NCI-H146 treated with DMSO at 0.1 percent for 48 hours (cell line): ENCODE data around the gene C1orf53.
"Not testable (repeated sequence)": the region's sequence is repeated elsewhere in the genome, so short reads cannot be mapped to it uniquely, and the experiment has no call there.

Source experiments
- DNase-seq: peaks from one replicate; lab custom pipeline; 2025; ENCODE audit not compliant: unreplicated experiment; lab: John Stamatoyannopoulos, UW

Gene C1orf53

DNA sequence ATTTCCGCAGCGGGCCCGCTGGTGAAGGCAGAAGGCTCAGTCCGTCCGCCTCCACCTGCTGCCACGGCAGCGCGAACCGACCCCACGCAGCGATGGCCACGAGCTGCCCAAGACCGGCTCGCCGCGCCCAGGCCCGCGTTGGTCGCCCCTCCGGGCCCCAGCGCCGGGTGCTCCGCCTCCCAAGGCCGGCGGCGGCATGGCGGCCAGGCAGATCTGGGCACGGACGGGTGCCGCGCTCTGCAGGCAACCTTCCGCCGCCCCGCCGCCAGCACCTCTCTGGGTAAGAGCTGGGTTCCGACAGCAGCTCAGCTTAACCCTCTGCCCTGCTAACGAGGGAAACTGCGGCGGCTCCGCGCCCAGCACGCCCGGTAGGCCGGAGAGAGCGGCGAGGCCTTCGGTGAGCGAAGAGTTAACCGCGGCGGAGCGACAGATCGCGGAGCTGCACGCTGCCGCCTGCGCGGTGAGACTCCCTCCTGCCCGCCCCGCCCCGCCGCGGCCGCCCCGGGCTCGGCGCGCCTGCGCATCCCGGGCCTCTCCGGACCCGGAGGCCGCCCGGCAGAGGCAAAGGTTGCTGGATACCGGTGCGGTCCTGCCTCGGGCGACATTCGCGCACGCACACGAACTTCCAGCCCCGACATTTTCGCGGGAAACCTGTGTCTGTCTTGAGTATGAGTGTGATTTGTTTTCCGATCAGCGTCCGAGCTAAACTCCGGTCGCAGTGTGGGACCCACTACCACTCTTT is at the start of gene C1orf53:
TSS of gene C1orf53 (plus strand) at position 177 of the 742 bp plus-strand sequence. CDS start at position 197, 20 bp downstream.
- DNase-seq: peak; percentile 65

- DNase-seq: not testable (repeated sequence)
These were observed 46.7 kb upstream of the C1orf53 start for GRCh38 chr1:197855751-197856150.

- no peak for DNase-seq
These were observed 45.0 kb upstream of the C1orf53 start for GRCh38 chr1:197857477-197857876.

GRCh38 chr1:197859024-197859423 is 43.4 kb upstream of the C1orf53 start:
- DNase-seq: no peak

GRCh38 chr1:197862221-197862620 is 40.2 kb upstream of the C1orf53 start:
- no peak for DNase-seq

- no peak for DNase-seq
These were observed 39.8 kb upstream of the C1orf53 start for GRCh38 chr1:197862671-197863070.

DNA sequence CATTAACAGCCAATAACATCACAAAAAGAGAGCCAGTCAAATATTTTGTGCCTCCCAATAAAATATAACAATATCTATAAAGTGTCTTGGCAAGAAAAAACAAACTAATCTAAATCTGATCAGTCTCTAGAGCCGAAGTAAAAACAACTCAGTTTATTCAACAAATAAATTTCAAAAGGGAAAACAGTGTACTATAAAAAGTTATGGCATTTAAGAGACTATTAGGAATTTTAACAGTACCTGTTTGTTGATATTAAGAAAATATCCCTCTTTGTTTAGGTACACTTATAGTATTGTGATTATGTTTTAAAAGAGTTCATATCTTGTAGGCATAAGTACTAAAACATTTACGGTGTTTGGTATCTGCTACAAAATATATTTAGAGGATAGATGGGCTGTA is 36.6 kb upstream of the C1orf53 start:
- DNase-seq: no peak

GRCh38 chr1:197868751-197869489 is 33.5 kb upstream of the C1orf53 start:
- DNase-seq: no peak

DNA sequence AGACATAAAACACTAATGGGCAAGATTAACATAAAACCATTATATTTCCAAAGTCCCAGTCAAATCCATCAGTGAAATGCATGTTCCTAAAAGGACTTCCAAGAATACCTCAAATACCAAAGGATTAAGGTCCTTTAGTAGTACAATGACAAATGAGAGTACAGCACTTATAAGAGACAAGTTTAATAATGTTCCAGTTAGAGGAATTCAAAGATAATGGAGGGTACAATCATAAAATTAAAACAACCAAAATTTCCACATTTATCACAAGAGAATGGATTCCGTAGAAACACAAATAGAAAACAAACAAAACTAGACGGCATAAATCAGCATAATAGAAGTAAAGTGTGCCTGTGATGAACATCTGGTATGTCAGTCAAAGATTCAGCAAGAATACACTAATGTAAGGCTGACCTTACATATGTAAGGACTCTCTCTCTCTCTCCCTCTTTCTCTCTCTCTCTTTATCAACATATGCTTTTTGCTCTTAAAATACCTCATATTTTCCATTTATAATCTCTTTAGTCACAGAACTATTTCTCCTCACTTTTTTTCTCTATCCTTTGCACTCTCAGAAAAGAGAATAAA is 32.8 kb upstream of the C1orf53 start:
- no peak for DNase-seq

DNA sequence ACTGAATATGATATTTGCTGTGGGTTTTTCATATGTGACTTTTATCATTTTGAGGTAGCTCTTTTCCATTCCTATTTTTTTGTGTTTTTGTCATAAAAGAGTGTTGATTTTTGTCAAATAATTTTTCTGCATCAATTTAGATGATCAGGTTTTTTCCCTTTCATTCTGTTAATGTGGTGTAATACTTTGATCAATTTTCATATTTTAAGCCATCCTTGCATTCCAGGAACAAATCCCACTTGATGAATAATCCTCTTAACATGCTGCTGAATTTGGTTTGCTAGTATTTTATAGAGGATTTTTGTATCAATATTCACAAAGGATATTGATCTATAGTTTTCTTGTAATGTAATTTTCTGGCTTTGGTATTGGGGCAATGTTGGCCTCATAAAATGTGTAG is 25.5 kb upstream of the C1orf53 start:
- DNase-seq: no peak

DNA sequence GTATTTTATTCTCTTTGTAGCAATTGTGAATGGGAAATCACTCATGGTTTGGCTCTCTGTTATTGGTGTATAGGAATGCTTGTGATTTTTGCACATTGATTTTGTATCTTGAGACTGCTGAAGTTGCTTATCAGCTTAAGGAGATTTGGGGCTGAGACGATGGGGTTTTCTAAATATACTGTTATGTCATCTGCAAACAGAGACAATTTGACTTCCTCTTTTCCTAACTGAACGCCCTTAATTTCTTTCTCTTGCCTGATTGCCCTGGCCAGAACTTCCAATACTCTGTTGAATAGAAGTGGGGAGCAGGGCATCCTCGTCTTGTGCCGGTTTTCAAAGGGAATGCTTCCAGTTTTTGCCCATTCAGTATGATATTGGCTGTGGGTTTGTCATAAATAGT is 22.0 kb upstream of the C1orf53 start:
- not testable (repeated sequence) for DNase-seq

GRCh38 chr1:197882241-197882640 is 20.2 kb upstream of the C1orf53 start:
- DNase-seq: not testable (repeated sequence)

- no peak for DNase-seq
These were observed 18.3 kb upstream of the C1orf53 start for GRCh38 chr1:197884173-197884572.

- DNase-seq: no peak
These were observed 11.5 kb upstream of the C1orf53 start for GRCh38 chr1:197890936-197891335.

DNA sequence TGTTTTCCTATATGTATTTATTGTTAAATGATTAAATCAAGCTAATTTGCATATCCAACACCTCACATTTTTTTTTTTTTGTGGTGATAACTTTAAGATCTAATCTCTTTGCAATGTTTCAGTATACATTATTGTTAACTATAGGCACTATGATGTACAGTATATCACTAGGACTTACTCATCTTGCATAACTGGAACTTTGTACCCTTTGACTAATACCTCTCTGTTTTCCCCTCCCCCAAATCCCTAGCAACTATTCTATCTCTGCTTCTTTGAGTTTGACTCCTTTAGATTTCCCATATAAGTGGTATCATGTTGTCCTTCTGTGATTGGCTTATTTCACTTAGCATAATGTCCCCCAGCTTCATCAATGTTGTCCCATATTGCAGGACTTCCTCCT is 9.7 kb upstream of the C1orf53 start:
- DNase-seq: no peak

- no peak for DNase-seq
These were observed 6.1 kb upstream of the C1orf53 start for GRCh38 chr1:197896301-197896700.

GRCh38 chr1:197899037-197899436 is 3.4 kb upstream of the C1orf53 start:
- no peak for DNase-seq

DNA sequence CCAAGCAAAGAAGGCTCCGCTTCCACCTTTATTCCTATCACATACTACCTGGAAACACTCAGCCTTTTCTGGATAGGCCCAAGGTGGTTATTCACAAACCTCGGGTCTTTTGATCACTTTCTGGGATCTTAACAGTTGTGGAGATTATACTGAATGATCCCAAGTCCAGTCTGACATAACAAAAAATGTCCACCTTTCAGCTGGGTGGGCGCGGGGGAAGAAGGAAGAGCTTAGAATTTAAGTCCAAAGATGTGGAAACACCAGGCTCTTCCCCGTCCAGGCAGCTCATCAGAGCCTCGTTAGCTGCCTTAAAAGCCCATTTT is 338 bp upstream of the C1orf53 start:
- DNase-seq: no peak

GRCh38 chr1:197903196-197903514 is 725 bp downstream of the C1orf53 start:
- DNase-seq: no peak

GRCh38 chr1:197904126-197904787 is 1.8 kb downstream of the C1orf53 start:
- no peak for DNase-seq

DNA sequence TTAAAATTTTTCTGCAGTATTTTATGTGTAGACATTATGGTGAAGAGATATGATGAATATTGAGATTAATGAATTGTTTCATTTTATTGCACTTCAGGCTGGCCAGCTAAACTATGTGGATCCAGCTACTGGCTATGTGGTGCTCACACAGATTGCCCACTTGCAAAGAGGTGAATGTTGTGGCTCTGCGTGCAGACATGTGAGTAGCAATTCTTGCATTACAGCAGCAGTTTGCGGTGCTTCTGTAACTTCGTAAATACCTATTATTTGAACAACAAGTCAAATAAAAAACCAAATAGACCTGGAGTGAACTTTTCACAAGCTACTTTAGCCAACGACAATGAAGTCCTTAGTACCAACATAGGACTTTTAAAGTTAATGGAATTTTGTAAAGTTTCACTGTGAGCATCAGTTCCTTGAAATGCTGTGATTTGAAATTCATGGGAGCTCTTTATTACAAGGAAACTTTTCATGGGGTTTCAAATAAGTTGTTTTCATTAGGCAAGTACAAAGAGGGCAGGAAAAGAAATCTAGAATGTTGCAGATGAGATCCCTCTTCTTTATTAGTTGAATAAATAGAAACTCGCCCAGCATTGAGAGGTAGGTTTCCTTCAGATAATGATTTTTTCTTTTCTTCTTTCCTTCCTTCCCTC is 3.4 kb downstream of the C1orf53 start:
- no peak for DNase-seq
